ENCODE measurements around the gene ROR2.

Gene ROR2

GRCh38 chr9:91783876-91784672 is 166.0 kb downstream of the ROR2 start:
- TF ChIP-seq CTCF (IDR thresholded peaks at IDR 0.05), result no peak
- no peak for TF ChIP-seq ZFX (IDR thresholded peaks at IDR 0.05; ENCODE audit: borderline replicate concordance)
- no peak overlapping the region for H3K27ac ChIP-seq

GRCh38 chr9:91783411-91783810 is 166.6 kb downstream of the ROR2 start:
- TF ChIP-seq ZFX (IDR thresholded peaks at IDR 0.05; ENCODE audit: borderline replicate concordance) (no peak), CTCF (IDR thresholded peaks at IDR 0.05) (no peak)
- no peak overlapping the region for H3K27ac ChIP-seq

GRCh38 chr9:91782708-91783214 is 167.3 kb downstream of the ROR2 start:
- no peak for TF ChIP-seq CTCF (IDR thresholded peaks at IDR 0.05)
- no peak for TF ChIP-seq ZFX (IDR thresholded peaks at IDR 0.05; ENCODE audit: borderline replicate concordance)
- no peak overlapping the region for H3K27ac ChIP-seq

GRCh38 chr9:91781906-91782305 is 168.1 kb downstream of the ROR2 start:
- TF ChIP-seq CTCF (IDR thresholded peaks at IDR 0.05) (no peak), ZFX (IDR thresholded peaks at IDR 0.05; ENCODE audit: borderline replicate concordance) (no peak)
- no peak overlapping the region for H3K27ac ChIP-seq

- TF ChIP-seq CTCF (IDR thresholded peaks at IDR 0.05) (no peak), ZFX (IDR thresholded peaks at IDR 0.05; ENCODE audit: borderline replicate concordance) (no peak)
- no peak overlapping the region for H3K27ac ChIP-seq
These were observed 168.9 kb downstream of the ROR2 start for GRCh38 chr9:91781116-91781515.

GRCh38 chr9:91778031-91778430 is 172.0 kb downstream of the ROR2 start:
- no peak for TF ChIP-seq CTCF (IDR thresholded peaks at IDR 0.05)
- no peak for TF ChIP-seq ZFX (IDR thresholded peaks at IDR 0.05; ENCODE audit: borderline replicate concordance)
- H3K27ac ChIP-seq, result no peak overlapping the region

GRCh38 chr9:91777292-91777830 is 172.7 kb downstream of the ROR2 start:
- H3K27ac ChIP-seq, result no peak overlapping the region
- TF ChIP-seq CTCF (IDR thresholded peaks at IDR 0.05), result no peak
- no peak for TF ChIP-seq ZFX (IDR thresholded peaks at IDR 0.05; ENCODE audit: borderline replicate concordance)

All from 22Rv1 (cell line).